ENCODE measurements around the gene MLLT3.

MLLT3 gene

GRCh38 chr9:20384642-20385041 is 237.7 kb downstream of the MLLT3 start:
- no peak overlapping the region for H3K9ac ChIP-seq (ENCODE audit: low read length)
- H3K79me2 ChIP-seq (ENCODE audit: insufficient read depth, low read length): no peaks in the 10 kb centered on the region
- H3K27me3 ChIP-seq (ENCODE audit: low read length): no peaks in the 10 kb centered on the region
- no peak for TF ChIP-seq EZH2phosphoT487 (conservative IDR thresholded peaks at IDR 0.05; ENCODE audit: low read length)
- TF ChIP-seq, protein P1, sequence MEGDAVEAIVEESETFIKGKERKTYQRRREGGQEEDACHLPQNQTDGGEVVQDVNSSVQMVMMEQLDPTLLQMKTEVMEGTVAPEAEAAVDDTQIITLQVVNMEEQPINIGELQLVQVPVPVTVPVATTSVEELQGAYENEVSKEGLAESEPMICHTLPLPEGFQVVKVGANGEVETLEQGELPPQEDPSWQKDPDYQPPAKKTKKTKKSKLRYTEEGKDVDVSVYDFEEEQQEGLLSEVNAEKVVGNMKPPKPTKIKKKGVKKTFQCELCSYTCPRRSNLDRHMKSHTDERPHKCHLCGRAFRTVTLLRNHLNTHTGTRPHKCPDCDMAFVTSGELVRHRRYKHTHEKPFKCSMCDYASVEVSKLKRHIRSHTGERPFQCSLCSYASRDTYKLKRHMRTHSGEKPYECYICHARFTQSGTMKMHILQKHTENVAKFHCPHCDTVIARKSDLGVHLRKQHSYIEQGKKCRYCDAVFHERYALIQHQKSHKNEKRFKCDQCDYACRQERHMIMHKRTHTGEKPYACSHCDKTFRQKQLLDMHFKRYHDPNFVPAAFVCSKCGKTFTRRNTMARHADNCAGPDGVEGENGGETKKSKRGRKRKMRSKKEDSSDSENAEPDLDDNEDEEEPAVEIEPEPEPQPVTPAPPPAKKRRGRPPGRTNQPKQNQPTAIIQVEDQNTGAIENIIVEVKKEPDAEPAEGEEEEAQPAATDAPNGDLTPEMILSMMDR (IDR thresholded peaks at IDR 0.05; ENCODE audit: insufficient read depth, low read length, poor library complexity, severe bottlenecking): no peak
- H3F3A ChIP-seq (ENCODE audit: insufficient read depth): no peaks in the 10 kb centered on the region
- H3K4me3 ChIP-seq (ENCODE audit: insufficient read depth, low read length, poor library complexity, severe bottlenecking): no peak overlapping the region
- no peak overlapping the region for H3K4me2 ChIP-seq (ENCODE audit: low read depth, low read length, poor library complexity, severe bottlenecking)
- no peaks in the 10 kb centered on the region for H3K36me3 ChIP-seq (ENCODE audit: low read length)
- H3K9me2 ChIP-seq (replicated peaks; ENCODE audit: insufficient read depth, low read length): no peaks in the 10 kb centered on the region
- H2AFZ ChIP-seq (ENCODE audit: low read depth, low read length, severe bottlenecking): no peak overlapping the region
- peaks cover 3% of the 10 kb centered on the region; the same call in 1 of the 2 replicates for H4K20me1 ChIP-seq (ENCODE audit: low read depth, low read length)
- H3K9me3 ChIP-seq (ENCODE audit: insufficient read depth, low read length): no peaks in the 10 kb centered on the region
- no peak overlapping the region for H3K27ac ChIP-seq (ENCODE audit: low read depth, low read length)

GRCh38 chr9:20382460-20383071 is 239.7 kb downstream of the MLLT3 start:
- H3K9me3 ChIP-seq (ENCODE audit: insufficient read depth, low read length): no peaks in the 10 kb centered on the region
- H3K4me3 ChIP-seq (ENCODE audit: insufficient read depth, low read length, poor library complexity, severe bottlenecking): no peak overlapping the region
- H2AFZ ChIP-seq (ENCODE audit: low read depth, low read length, severe bottlenecking): no peak overlapping the region
- no peaks in the 10 kb centered on the region for H3K27me3 ChIP-seq (ENCODE audit: low read length)
- H3K4me2 ChIP-seq (ENCODE audit: low read depth, low read length, poor library complexity, severe bottlenecking): no peak overlapping the region
- no peaks in the 10 kb centered on the region for H3K79me2 ChIP-seq (ENCODE audit: insufficient read depth, low read length)
- no peak for TF ChIP-seq EZH2phosphoT487 (conservative IDR thresholded peaks at IDR 0.05; ENCODE audit: low read length)
- TF ChIP-seq, protein P1 (IDR thresholded peaks at IDR 0.05; ENCODE audit: insufficient read depth, low read length, poor library complexity, severe bottlenecking): no peak
- H3K36me3 ChIP-seq (ENCODE audit: low read length): no peaks in the 10 kb centered on the region
- H3F3A ChIP-seq (ENCODE audit: insufficient read depth): no peaks in the 10 kb centered on the region
- peaks cover 3% of the 10 kb centered on the region; the same call in 1 of the 2 replicates for H4K20me1 ChIP-seq (ENCODE audit: low read depth, low read length)
- no peaks in the 10 kb centered on the region for H3K9me2 ChIP-seq (replicated peaks; ENCODE audit: insufficient read depth, low read length)
- H3K9ac ChIP-seq (ENCODE audit: low read length): no peak overlapping the region
- H3K27ac ChIP-seq (ENCODE audit: low read depth, low read length): no peak overlapping the region

DNA sequence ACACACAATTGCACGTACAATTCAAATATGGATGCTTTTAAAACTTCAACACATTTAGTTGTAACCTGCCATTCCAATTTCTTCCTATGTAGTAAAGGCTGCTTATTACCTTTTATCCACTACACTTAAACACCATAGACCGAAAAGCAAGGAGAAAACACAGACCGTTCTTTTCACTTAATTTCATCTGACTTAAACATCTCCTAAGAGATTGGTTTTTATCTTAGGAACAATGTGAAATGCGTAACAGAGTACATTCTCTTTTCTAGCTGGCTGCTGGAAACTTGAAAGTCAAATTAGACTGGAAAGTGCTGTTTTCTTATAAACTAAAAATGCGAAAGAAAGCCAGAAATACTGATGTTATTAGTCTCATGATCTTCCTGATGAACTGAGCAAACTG is 241.8 kb downstream of the MLLT3 start:
- Histone ChIP-seq H3K4me3 (ENCODE audit: insufficient read depth, low read length, poor library complexity, severe bottlenecking) (no peak overlapping the region), H3K9me3 (ENCODE audit: insufficient read depth, low read length) (no peaks in the 10 kb centered on the region), H2AFZ (ENCODE audit: low read depth, low read length, severe bottlenecking) (no peak overlapping the region), H3F3A (ENCODE audit: insufficient read depth) (no peaks in the 10 kb centered on the region), H3K4me2 (ENCODE audit: low read depth, low read length, poor library complexity, severe bottlenecking) (no peak overlapping the region), H4K20me1 (ENCODE audit: low read depth, low read length) (peaks cover 3% of the 10 kb centered on the region; the same call in 1 of the 2 replicates), H3K36me3 (ENCODE audit: low read length) (no peaks in the 10 kb centered on the region), H3K27me3 (ENCODE audit: low read length) (no peaks in the 10 kb centered on the region), H3K9me2 (replicated peaks; ENCODE audit: insufficient read depth, low read length) (no peaks in the 10 kb centered on the region), H3K79me2 (ENCODE audit: insufficient read depth, low read length) (no peaks in the 10 kb centered on the region), H3K9ac (ENCODE audit: low read length) (no peak overlapping the region), H3K27ac (ENCODE audit: low read depth, low read length) (no peak overlapping the region)
- TF ChIP-seq, protein P1 (IDR thresholded peaks at IDR 0.05; ENCODE audit: insufficient read depth, low read length, poor library complexity, severe bottlenecking): no peak
- no peak for TF ChIP-seq EZH2phosphoT487 (conservative IDR thresholded peaks at IDR 0.05; ENCODE audit: low read length)

All from SU-DHL-6 (cell line).